HepG2 (cell line): Measurements from ENCODE around the gene GOLT1A. TPM values are rescaled to one million over a fixed set of nuclear protein-coding genes. Genes with fewer than 3 reads are reported as not detected.
A peak's percentile ranks its signal among the peaks of the same experiment; 100 is the strongest.

Source experiments
- CBX2 ChIP-seq, 2 experiments: fragments of 200-600 bp in 1 of 2; sonication (generic); formaldehyde crosslinking in 1 of 2; IDR thresholded peaks; 2 replicates each; pipeline versions ENCODE4 v1.7.0 to v1.8.1; 2018 to 2022; ENCODE audit warnings: low read depth in 2 of 2, low read length in 1 of 2, mild to moderate bottlenecking in 1 of 2, missing genetic modification reagents in 1 of 2
- HDAC6 ChIP-seq: fragments of 200-600 bp; sonication (generic); IDR thresholded peaks from 2 replicates; pipeline ENCODE4 v1.7.0; 2017; ENCODE audit warnings: mild to moderate bottlenecking, antibody characterized with exemption, low read length, low read depth
- MNT ChIP-seq: fragments of 450-650 bp; IDR thresholded peaks from 2 replicates; pipeline ENCODE4 v1.6.1; 2016
- MTA1 ChIP-seq: sonication (generic); formaldehyde crosslinking; IDR thresholded peaks from 2 replicates; pipeline ENCODE4 v1.4.0; 2020; ENCODE audit warnings: missing genetic modification reagents, mild to moderate bottlenecking, borderline replicate concordance
- NFIC ChIP-seq: IDR thresholded peaks from 2 replicates; pipeline ENCODE4 v1.6.1; 2012; ENCODE audit warnings: mild to moderate bottlenecking, low read length, inconsistent platforms
- SUZ12 ChIP-seq: fragments of 150-350 bp; IDR thresholded peaks from 2 replicates; pipeline ENCODE4 v1.6.1; 2014; ENCODE audit warnings: low read depth, low read length
- YEATS4 ChIP-seq: sonication (generic); formaldehyde crosslinking; IDR thresholded peaks from 2 replicates; pipeline ENCODE4 v1.4.0; 2020; ENCODE audit warnings: missing genetic modification reagents, borderline replicate concordance
- YY1 ChIP-seq: IDR thresholded peaks from 2 replicates; pipeline ENCODE4 v1.6.1; 2011; ENCODE audit warnings: low read length, low read depth, moderate library complexity, mild to moderate bottlenecking; ENCODE audit not compliant: insufficient read depth, insufficient replicate concordance
- ZFP37 ChIP-seq: sonication (generic); formaldehyde crosslinking; IDR thresholded peaks from 2 replicates; pipeline ENCODE4 v1.4.0; 2020; ENCODE audit warnings: missing genetic modification reagents, borderline replicate concordance
- ZFP62 ChIP-seq: sonication (generic); formaldehyde crosslinking; IDR thresholded peaks from 2 replicates; pipeline ENCODE4 v1.4.0; 2020; ENCODE audit warnings: missing genetic modification reagents
- ZNF335 ChIP-seq: sonication (generic); formaldehyde crosslinking; IDR thresholded peaks from 2 replicates; pipeline ENCODE4 v1.4.0; 2020; ENCODE audit warnings: missing genetic modification reagents
- ZNF670 ChIP-seq: sonication (generic); formaldehyde crosslinking; IDR thresholded peaks from 2 replicates; pipeline ENCODE4 v1.8.0; 2022; ENCODE audit warnings: mild to moderate bottlenecking, missing genetic modification reagents, borderline replicate concordance
- ZNF768 ChIP-seq: sonication (generic); formaldehyde crosslinking; IDR thresholded peaks from 2 replicates; pipeline ENCODE4 v1.4.0; 2020; ENCODE audit warnings: missing genetic modification reagents
- polyA plus RNA-seq, 8 experiments: library from polyadenylated mRNA; depleted of rRNA in 3 of 8; stranded (reverse) in 7 of 8; unstranded in 1 of 8; fragments of >200 nt; fragmentation: Illumina TruSeq in 4 of 8; extraction: Trizol in 4 of 8; gene quantifications; 2 replicates each; pipeline versions ENCODE4 v1.2.1 to v1.2.3, GENCODE V29; 2011 to 2016; ENCODE audit warnings: low read depth in 4 of 8, missing spikeins in 1 of 8, mixed read lengths in 1 of 8; ENCODE audit not compliant: insufficient read depth in 1 of 8
- total RNA-seq, 5 experiments: library from RNA; depleted of rRNA; stranded (reverse); fragments of >200 nt; fragmentation: Illumina TruSeq; extraction: Trizol; gene quantifications; 2 replicates each; pipeline ENCODE4 v1.2.3, GENCODE V29; 2016; ENCODE audit warnings: low read depth in 1 of 5
- TF ChIP-seq, protein P1 (sequence below): IDR thresholded peaks from 2 replicates; pipeline ENCODE4 v1.6.1; 2016; ENCODE audit warnings: low read depth, missing genetic modification reagents, missing compliant biosample characterization
- TF ChIP-seq, protein P2 (sequence below): sonication (generic); formaldehyde crosslinking; IDR thresholded peaks from 2 replicates; pipeline ENCODE4 v1.4.0; 2020; ENCODE audit warnings: missing genetic modification reagents, borderline replicate concordance
- TF ChIP-seq, protein P3 (sequence below): sonication (generic); formaldehyde crosslinking; conservative IDR thresholded peaks from 2 replicates; pipeline ENCODE4 v1.4.0; 2020; ENCODE audit warnings: missing genetic modification reagents

The GOLT1A gene
- total and polyA plus RNA-seq, 2 of the 13 experiments (the other 11 are each of a cell fraction or from before 2014, with no cell fraction given), result 25.8 to 28.0 TPM

GRCh38 chr1:204254031-204254661 lies 40.4 kb upstream of the GOLT1A start (continued):
- TF ChIP-seq, protein P1, sequence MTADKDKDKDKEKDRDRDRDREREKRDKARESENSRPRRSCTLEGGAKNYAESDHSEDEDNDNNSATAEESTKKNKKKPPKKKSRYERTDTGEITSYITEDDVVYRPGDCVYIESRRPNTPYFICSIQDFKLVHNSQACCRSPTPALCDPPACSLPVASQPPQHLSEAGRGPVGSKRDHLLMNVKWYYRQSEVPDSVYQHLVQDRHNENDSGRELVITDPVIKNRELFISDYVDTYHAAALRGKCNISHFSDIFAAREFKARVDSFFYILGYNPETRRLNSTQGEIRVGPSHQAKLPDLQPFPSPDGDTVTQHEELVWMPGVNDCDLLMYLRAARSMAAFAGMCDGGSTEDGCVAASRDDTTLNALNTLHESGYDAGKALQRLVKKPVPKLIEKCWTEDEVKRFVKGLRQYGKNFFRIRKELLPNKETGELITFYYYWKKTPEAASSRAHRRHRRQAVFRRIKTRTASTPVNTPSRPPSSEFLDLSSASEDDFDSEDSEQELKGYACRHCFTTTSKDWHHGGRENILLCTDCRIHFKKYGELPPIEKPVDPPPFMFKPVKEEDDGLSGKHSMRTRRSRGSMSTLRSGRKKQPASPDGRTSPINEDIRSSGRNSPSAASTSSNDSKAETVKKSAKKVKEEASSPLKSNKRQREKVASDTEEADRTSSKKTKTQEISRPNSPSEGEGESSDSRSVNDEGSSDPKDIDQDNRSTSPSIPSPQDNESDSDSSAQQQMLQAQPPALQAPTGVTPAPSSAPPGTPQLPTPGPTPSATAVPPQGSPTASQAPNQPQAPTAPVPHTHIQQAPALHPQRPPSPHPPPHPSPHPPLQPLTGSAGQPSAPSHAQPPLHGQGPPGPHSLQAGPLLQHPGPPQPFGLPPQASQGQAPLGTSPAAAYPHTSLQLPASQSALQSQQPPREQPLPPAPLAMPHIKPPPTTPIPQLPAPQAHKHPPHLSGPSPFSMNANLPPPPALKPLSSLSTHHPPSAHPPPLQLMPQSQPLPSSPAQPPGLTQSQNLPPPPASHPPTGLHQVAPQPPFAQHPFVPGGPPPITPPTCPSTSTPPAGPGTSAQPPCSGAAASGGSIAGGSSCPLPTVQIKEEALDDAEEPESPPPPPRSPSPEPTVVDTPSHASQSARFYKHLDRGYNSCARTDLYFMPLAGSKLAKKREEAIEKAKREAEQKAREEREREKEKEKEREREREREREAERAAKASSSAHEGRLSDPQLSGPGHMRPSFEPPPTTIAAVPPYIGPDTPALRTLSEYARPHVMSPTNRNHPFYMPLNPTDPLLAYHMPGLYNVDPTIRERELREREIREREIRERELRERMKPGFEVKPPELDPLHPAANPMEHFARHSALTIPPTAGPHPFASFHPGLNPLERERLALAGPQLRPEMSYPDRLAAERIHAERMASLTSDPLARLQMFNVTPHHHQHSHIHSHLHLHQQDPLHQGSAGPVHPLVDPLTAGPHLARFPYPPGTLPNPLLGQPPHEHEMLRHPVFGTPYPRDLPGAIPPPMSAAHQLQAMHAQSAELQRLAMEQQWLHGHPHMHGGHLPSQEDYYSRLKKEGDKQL (CRISPR knock-in tag), result peak; percentile 51; the same call in 1 of the 2 replicates
- no peak for TF ChIP-seq CBX2 (IDR thresholded peaks at IDR 0.05; ENCODE audit: low read depth, low read length)
- no peak for TF ChIP-seq CBX2 (CRISPR knock-in tag; IDR thresholded peaks at IDR 0.05; ENCODE audit: low read depth)
- TF ChIP-seq, protein P2, sequence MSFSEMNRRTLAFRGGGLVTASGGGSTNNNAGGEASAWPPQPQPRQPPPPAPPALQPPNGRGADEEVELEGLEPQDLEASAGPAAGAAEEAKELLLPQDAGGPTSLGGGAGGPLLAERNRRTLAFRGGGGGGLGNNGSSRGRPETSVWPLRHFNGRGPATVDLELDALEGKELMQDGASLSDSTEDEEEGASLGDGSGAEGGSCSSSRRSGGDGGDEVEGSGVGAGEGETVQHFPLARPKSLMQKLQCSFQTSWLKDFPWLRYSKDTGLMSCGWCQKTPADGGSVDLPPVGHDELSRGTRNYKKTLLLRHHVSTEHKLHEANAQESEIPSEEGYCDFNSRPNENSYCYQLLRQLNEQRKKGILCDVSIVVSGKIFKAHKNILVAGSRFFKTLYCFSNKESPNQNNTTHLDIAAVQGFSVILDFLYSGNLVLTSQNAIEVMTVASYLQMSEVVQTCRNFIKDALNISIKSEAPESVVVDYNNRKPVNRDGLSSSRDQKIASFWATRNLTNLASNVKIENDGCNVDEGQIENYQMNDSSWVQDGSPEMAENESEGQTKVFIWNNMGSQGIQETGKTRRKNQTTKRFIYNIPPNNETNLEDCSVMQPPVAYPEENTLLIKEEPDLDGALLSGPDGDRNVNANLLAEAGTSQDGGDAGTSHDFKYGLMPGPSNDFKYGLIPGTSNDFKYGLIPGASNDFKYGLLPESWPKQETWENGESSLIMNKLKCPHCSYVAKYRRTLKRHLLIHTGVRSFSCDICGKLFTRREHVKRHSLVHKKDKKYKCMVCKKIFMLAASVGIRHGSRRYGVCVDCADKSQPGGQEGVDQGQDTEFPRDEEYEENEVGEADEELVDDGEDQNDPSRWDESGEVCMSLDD (CRISPR knock-in tag), result no peak
- no peak for TF ChIP-seq HDAC6
- TF ChIP-seq MTA1 (CRISPR knock-in tag), result peak; percentile 74; the same call in 1 of the 2 replicates
- TF ChIP-seq MNT, result peak; percentile 55
- no peak for TF ChIP-seq SUZ12
- peak; percentile 87 for TF ChIP-seq ZNF768 (CRISPR knock-in tag)
- TF ChIP-seq ZFP62, result no peak
- TF ChIP-seq YY1, result peak; percentile 40
- no peak for TF ChIP-seq ZFP37
- TF ChIP-seq, protein P3, sequence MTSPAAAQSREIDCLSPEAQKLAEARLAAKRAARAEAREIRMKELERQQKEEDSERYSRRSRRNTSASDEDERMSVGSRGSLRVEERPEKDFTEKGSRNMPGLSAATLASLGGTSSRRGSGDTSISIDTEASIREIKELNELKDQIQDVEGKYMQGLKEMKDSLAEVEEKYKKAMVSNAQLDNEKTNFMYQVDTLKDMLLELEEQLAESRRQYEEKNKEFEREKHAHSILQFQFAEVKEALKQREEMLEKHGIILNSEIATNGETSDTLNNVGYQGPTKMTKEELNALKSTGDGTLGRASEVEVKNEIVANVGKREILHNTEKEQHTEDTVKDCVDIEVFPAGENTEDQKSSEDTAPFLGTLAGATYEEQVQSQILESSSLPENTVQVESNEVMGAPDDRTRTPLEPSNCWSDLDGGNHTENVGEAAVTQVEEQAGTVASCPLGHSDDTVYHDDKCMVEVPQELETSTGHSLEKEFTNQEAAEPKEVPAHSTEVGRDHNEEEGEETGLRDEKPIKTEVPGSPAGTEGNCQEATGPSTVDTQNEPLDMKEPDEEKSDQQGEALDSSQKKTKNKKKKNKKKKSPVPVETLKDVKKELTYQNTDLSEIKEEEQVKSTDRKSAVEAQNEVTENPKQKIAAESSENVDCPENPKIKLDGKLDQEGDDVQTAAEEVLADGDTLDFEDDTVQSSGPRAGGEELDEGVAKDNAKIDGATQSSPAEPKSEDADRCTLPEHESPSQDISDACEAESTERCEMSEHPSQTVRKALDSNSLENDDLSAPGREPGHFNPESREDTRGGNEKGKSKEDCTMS (CRISPR knock-in tag), result no peak
- TF ChIP-seq NFIC, result 0 out of 2 replicates have a peak, but pooled peaks have one; percentile 26
- peak; percentile 83 for TF ChIP-seq ZNF335
- TF ChIP-seq ZNF670 (CRISPR knock-in tag), result peak; percentile 87; the same call in 1 of the 2 replicates
- peak; percentile 84; the same call in 1 of the 2 replicates for TF ChIP-seq YEATS4 (CRISPR knock-in tag)
